SK-N-MC (cell line): Measurements from ENCODE around the gene PHACTR4.

Source experiments
- EZH2 ChIP-seq: fragments of 200-600 bp; sonication (generic); IDR thresholded peaks from one replicate; pipeline ENCODE4 v1.6.1; 2017; ENCODE audit warnings: antibody characterized with exemption
- FOXP2 ChIP-seq: optimal IDR thresholded peaks from 2 replicates; pipeline ENCODE3; 2011; ENCODE audit warnings: mild to moderate bottlenecking, moderate library complexity; ENCODE audit not compliant: insufficient read depth; ENCODE audit errors: extremely low read length, control extremely low read depth
- POLR2AphosphoS5 ChIP-seq: IDR thresholded peaks from 2 replicates; pipeline ENCODE4 v1.6.1; 2012; ENCODE audit warnings: mild to moderate bottlenecking, low read depth, low read length, borderline replicate concordance

GRCh38 chr1:28358716-28359115, 10.8 kb upstream of the PHACTR4 start:
- no peak for TF ChIP-seq POLR2AphosphoS5
- TF ChIP-seq EZH2 = no peak
- no peak for TF ChIP-seq FOXP2
